Psoas muscle (tissue), 8 donors: Measurements from ENCODE around the gene RNF138. TPM values are rescaled to one million over a fixed set of nuclear protein-coding genes. Genes with fewer than 3 reads are reported as not detected.
A peak's percentile ranks its signal among the peaks of the same experiment; 100 is the strongest.

Source experiments
- ATAC-seq, 4 donors: fragments of 200-7000 bp; cut with Tn5 transposase; one replicate each; pipeline ENCODE4 v1.9.1; 2020; ENCODE audit warnings: moderate library complexity in 3 of 4, mild to moderate bottlenecking in 2 of 4
- DNase-seq, 2 donors: peaks; one replicate each; pipeline ENCODE4 v3.0.0-alpha.2; 2020
- H3K27ac ChIP-seq: fragments of 200-600 bp; one replicate; pipeline ENCODE4 v1.8.0; 2022
- H3K27me3 ChIP-seq, 3 donors: fragments of 200-600 bp in 1 of 3; one replicate each; pipeline versions ENCODE4 v1.6.1 to v1.8.0; 2013 to 2022; ENCODE audit warnings: low read length in 2 of 3, mild to moderate bottlenecking in 2 of 3, moderate library complexity in 1 of 3; ENCODE audit not compliant: insufficient read depth in 3 of 3
- H3K36me3 ChIP-seq, 2 donors: fragments of 200-600 bp in 1 of 2; one replicate each; pipeline versions ENCODE4 v1.6.1 to v1.8.0; 2013 to 2022; ENCODE audit warnings: low read depth in 1 of 2, mild to moderate bottlenecking in 1 of 2, moderate library complexity in 1 of 2; ENCODE audit not compliant: insufficient read depth in 1 of 2
- H3K4me1 ChIP-seq: fragments of 200-600 bp; one replicate; pipeline ENCODE4 v1.8.0; 2022
- H3K4me3 ChIP-seq: fragments of 200-600 bp; one replicate; pipeline ENCODE4 v1.8.0; 2022; ENCODE audit warnings: mild to moderate bottlenecking
- H3K9me3 ChIP-seq: fragments of 200-600 bp; one replicate; pipeline ENCODE4 v1.8.0; 2022
- WGBS, 3 donors: extraction: QIAGEN DNeasy Blood & Tissue Kit; methylation state at CpG; one replicate each; pipeline versions ENCODE4 v1.1.6 to v1.1.7; 2013; 5-methylcytosine and 5-hydroxymethylcytosine counted together
- intact Hi-C, 2 donors: fragments of 100-400 bp; cut with DNase I; formaldehyde crosslinking; loops; one replicate each; pipeline versions ENCODE4 v1.11.0 to v1.14.2; 2022
- long read RNA-seq, 2 donors: library from polyadenylated mRNA; unstranded; transcript quantifications; one replicate each; pipeline ENCODE4 v2.0.0, GENCODE V29; 2021
- polyA plus RNA-seq, 3 donors: library from polyadenylated mRNA; stranded (reverse); fragments of 200-250 nt; gene quantifications; one replicate each; pipeline ENCODE4 v1.2.3, GENCODE V29; 2013
- total RNA-seq, 4 donors: library from RNA; stranded (reverse); fragmentation: NEBNext Ultra II Directional in 2 of 4; extraction: Animal tissue kit (Norgen Biotek cat#: 25700) in 2 of 4; gene quantifications; one replicate each; pipeline versions ENCODE4 v1.2.1 to v1.2.4, GENCODE V29; 2021 to 2023
- TF ChIP-seq, protein P1 (sequence below): fragments of 200-600 bp; IDR thresholded peaks from one replicate; pipeline ENCODE4 v1.8.0; 2022; ENCODE audit warnings: antibody characterized with exemption
- donor health status: healthy with polysubstance abuse.
- donor health status: DM: no; HTN: no; CAD: no; lungs with moderate emphysema.
- donor health status: Bipolar disorder and iron deficiency.
- donor health status: healthy.
- donor health status: DM: yes; HTN: yes; CAD: no.
- donor health status: DM: no; HTN: no; CAD: no.
- donor health status: DM: no; HTN: no; CAD: no.
- donor health status: DM: yes; HTN: yes; CAD: no.

RNF138 gene, protein sequence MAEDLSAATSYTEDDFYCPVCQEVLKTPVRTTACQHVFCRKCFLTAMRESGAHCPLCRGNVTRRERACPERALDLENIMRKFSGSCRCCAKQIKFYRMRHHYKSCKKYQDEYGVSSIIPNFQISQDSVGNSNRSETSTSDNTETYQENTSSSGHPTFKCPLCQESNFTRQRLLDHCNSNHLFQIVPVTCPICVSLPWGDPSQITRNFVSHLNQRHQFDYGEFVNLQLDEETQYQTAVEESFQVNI
- total RNA-seq (10 to 100 TPM in 1 of 4 donors, 1 to 10 TPM in 3; 6.4 to 10.1 (median 8.2) TPM), polyA plus RNA-seq (1 to 10 TPM; 3.6 to 7.5 (median 4.4) TPM)
- long read RNA-seq, donor 1, transcript RNF138-202 (8 exons, 3,570 nt) = major isoform, 6 of 16 reads
- long read RNA-seq, donor 1, partial matches to known transcripts = 8 of 16 reads
- long read RNA-seq, donor 1, other reads (novel, unspliced or antisense) = 2 of 16 reads
- long read RNA-seq, donor 2, partial matches to known transcripts = 5 of 12 reads
- long read RNA-seq, donor 2, other reads (novel, unspliced or antisense) = 2 of 12 reads

GRCh38 chr18:32091724-32092421 is at the start of gene RNF138:
TSS of gene RNF138 (plus strand) at chr18:32091874. CDS start at chr18:32092777, 903 bp downstream.
- ATAC-seq = peak; percentile 78 to 84 (median 81)
- no peaks in the 10 kb centered on the region for H3K36me3 ChIP-seq
- intact Hi-C loops = loop anchor here (5.0 to 10.0 kb wide), 3 partner anchors 147 to 383 kb away; partner anchors contain the start of genes TRAPPC8 (in 2 of the 2) and GAREM1 (in 1 of the 2)

DNA sequence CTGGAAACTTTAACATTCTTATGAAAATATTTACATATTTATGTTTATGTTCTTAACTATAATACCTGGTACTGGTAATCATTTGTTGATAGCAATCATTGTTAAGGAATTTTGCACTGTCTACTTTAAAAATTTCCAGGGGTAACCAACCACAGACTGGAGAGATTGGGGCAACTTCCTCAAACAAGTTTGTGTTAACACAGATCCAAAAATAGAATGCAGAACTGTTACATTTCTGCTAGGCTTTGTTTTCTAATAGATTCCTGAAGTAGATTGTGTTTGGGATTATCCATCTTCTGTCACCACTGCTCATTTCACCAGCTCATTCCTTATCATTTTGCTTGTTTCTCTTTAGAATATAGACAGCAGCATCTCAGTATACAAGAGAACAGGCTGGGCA is 49.3 kb upstream of the RNF138 start:
- H3K4me3 ChIP-seq = no peak overlapping the region
- intact Hi-C loops = no loop called here

More at GRCh38 chr18:32091724-32092421, at the start of gene RNF138:
- H3K4me1 ChIP-seq = peaks cover 36% of the 10 kb centered on the region
- no peaks in the 10 kb centered on the region for H3K9me3 ChIP-seq
- WGBS, 3 donors = 0 to 1% (median 1%) methylated on average over 55 to 75 of the region's 75 CpGs
- H3K27ac ChIP-seq = peak within 1 kb of the TSS; percentile 100
- peak; percentile 87 to 94 for DNase-seq
- H3K27me3 ChIP-seq = no peaks in the 10 kb centered on the region
- TF ChIP-seq, protein P1, sequence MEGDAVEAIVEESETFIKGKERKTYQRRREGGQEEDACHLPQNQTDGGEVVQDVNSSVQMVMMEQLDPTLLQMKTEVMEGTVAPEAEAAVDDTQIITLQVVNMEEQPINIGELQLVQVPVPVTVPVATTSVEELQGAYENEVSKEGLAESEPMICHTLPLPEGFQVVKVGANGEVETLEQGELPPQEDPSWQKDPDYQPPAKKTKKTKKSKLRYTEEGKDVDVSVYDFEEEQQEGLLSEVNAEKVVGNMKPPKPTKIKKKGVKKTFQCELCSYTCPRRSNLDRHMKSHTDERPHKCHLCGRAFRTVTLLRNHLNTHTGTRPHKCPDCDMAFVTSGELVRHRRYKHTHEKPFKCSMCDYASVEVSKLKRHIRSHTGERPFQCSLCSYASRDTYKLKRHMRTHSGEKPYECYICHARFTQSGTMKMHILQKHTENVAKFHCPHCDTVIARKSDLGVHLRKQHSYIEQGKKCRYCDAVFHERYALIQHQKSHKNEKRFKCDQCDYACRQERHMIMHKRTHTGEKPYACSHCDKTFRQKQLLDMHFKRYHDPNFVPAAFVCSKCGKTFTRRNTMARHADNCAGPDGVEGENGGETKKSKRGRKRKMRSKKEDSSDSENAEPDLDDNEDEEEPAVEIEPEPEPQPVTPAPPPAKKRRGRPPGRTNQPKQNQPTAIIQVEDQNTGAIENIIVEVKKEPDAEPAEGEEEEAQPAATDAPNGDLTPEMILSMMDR = no peak
- peak within 1 kb of the TSS; percentile 97 for H3K4me3 ChIP-seq

GRCh38 chr18:32048507-32049091 is 43.1 kb upstream of the RNF138 start:
- intact Hi-C loops = no loop called here
- TF ChIP-seq, protein P1 = no peak
- WGBS, 3 donors = 43 to 45% (median 44%) methylated on average over 4 of the region's 4 CpGs

More for the DNA sequence above, 49.3 kb upstream of the RNF138 start:
- no peaks in the 10 kb centered on the region for H3K27me3 ChIP-seq
- TF ChIP-seq, protein P1 = no peak
- H3K27ac ChIP-seq = no peak overlapping the region
- DNase-seq (no peak), ATAC-seq (no peak)
- H3K4me1 ChIP-seq = no peaks in the 10 kb centered on the region
- no peaks in the 10 kb centered on the region for H3K9me3 ChIP-seq
- no peaks in the 10 kb centered on the region for H3K36me3 ChIP-seq

DNA sequence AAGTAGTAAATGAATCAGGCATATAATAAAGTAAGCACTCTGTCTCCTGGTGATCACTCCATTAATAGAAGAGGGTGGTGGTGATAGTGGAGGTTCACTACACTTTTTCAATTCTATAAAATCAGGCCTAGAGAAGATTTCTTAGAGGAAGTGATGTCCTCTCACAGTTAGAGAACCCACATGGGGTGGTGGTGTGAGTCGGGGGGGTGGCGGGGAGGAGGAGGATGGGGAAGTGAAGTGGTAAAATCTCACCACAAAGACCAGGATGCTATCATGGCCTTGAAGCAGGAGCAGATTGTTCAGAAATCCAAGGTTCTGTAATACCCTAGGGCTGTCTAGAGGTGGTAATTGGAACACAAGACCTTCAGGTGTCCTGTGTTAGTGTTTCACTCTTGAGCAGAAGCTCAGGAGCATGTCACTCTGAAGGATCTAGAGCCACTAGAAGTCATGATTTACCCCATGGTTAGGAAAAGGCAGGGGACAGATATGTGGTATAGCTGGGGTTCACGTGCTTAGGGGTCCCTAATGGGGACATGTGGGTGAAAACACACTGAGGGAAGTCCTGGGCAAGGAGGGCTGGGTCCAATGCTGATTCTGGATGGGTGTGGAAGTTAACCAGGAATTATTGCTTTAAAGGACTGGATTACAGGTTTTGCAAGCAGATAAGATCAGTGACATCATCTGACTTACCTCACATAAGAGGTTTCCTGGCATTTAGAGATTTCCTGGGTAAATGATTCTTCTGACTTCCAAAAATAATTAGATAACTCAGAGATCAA is 42.1 kb upstream of the RNF138 start:
- no peak overlapping the region for H3K4me3 ChIP-seq
- intact Hi-C loops = no loop called here
- H3K27me3 ChIP-seq = no peaks in the 10 kb centered on the region
- no peaks in the 10 kb centered on the region for H3K36me3 ChIP-seq
- whole genome bisulfite sequencing, 3 donors = 77 to 89% (median 80%) methylated on average over 3 of the region's 3 CpGs
- no peaks in the 10 kb centered on the region for H3K4me1 ChIP-seq
- DNase-seq (peak; percentile 37 to 56), ATAC-seq (peak in 1 of 4 donors; percentile 17)
- no peaks in the 10 kb centered on the region for H3K9me3 ChIP-seq
- H3K27ac ChIP-seq = peak overlapping the region; percentile 41
- TF ChIP-seq, protein P1 = no peak

More at GRCh38 chr18:32048507-32049091, 43.1 kb upstream of the RNF138 start:
- Histone ChIP-seq H3K27ac (peak overlapping the region; percentile 41), H3K4me1 (no peaks in the 10 kb centered on the region), H3K4me3 (no peak overlapping the region), H3K27me3 (no peaks in the 10 kb centered on the region), H3K36me3 (no peaks in the 10 kb centered on the region), H3K9me3 (no peaks in the 10 kb centered on the region)
- peak; percentile 20 to 53 for DNase-seq
- peak in 3 of 4 donors; percentile 43 to 61 (median 58) for ATAC-seq
